Tibial nerve (tissue), 4 donors: Measurements from ENCODE around the gene CCDC85C. TPM values are rescaled to one million over a fixed set of nuclear protein-coding genes. Genes with fewer than 3 reads are reported as not detected.

Source experiments
- DNase-seq, 2 donors: peaks; one replicate each; pipeline ENCODE4 v3.0.0-alpha.2; 2019; ENCODE audit warnings: low spot score in 2 of 2
- H3K27ac ChIP-seq, 4 donors: fragments of 200-600 bp; sonication (generic) in 3 of 4; one replicate each; pipeline ENCODE4 v1.5.1; 2017 to 2019; ENCODE audit warnings: mild to moderate bottlenecking in 1 of 4
- H3K27me3 ChIP-seq, 2 donors: fragments of 200-600 bp; sonication (generic) in 1 of 2; one replicate each; pipeline versions ENCODE4 v1.5.1 to v1.6.0; 2017 to 2019
- H3K36me3 ChIP-seq, 3 donors: fragments of 200-600 bp; sonication (generic); one replicate each; pipeline ENCODE4 v1.5.1; 2018 to 2019
- H3K4me1 ChIP-seq, 4 donors: fragments of 200-600 bp; sonication (generic) in 3 of 4; one replicate each; pipeline ENCODE4 v1.5.1; 2017 to 2019
- H3K4me3 ChIP-seq, 4 donors: fragments of 200-600 bp; sonication (generic) in 3 of 4; one replicate each; pipeline ENCODE4 v1.5.1; 2017 to 2019; ENCODE audit warnings: mild to moderate bottlenecking in 1 of 4, moderate library complexity in 1 of 4
- H3K9me3 ChIP-seq, 4 donors: fragments of 200-600 bp; sonication (generic) in 3 of 4; one replicate each; pipeline ENCODE4 v1.5.1; 2017 to 2019
- CTCF ChIP-seq, 5 experiments: fragments of 200-600 bp in 3 of 5; fragments of 450-650 bp in 2 of 5; sonication (generic) in 3 of 5; IDR thresholded peaks; one replicate each; pipeline ENCODE4 v1.5.1; 2016 to 2019; ENCODE audit warnings: antibody characterized with exemption in 5 of 5, mild to moderate bottlenecking in 3 of 5, moderate library complexity in 2 of 5
- EP300 ChIP-seq, 2 donors: sonication (generic); formaldehyde crosslinking; IDR thresholded peaks; one replicate each; pipeline ENCODE4 v1.6.1; 2017; ENCODE audit warnings: antibody characterized with exemption in 2 of 2, mild to moderate bottlenecking in 1 of 2
- POLR2A ChIP-seq, 2 donors: fragments of 450-650 bp; IDR thresholded peaks; one replicate each; pipeline ENCODE4 v1.6.1; 2017; ENCODE audit warnings: antibody characterized with exemption in 2 of 2, mild to moderate bottlenecking in 2 of 2, moderate library complexity in 2 of 2
- WGBS, 2 donors: methylation state at CpG; one replicate each; pipeline ENCODE4 v1.1.5; 2018; 5-methylcytosine and 5-hydroxymethylcytosine counted together
- total RNA-seq, 4 donors: library from RNA; depleted of rRNA; stranded (reverse); fragments of >200 nt; gene quantifications; one replicate each; pipeline ENCODE4 v1.1.0, GENCODE V29; 2016

CCDC85C gene
- total RNA-seq, 4 donors from 2014 or later = 0.60 to 4.6 (median 1.8) TPM

DNA sequence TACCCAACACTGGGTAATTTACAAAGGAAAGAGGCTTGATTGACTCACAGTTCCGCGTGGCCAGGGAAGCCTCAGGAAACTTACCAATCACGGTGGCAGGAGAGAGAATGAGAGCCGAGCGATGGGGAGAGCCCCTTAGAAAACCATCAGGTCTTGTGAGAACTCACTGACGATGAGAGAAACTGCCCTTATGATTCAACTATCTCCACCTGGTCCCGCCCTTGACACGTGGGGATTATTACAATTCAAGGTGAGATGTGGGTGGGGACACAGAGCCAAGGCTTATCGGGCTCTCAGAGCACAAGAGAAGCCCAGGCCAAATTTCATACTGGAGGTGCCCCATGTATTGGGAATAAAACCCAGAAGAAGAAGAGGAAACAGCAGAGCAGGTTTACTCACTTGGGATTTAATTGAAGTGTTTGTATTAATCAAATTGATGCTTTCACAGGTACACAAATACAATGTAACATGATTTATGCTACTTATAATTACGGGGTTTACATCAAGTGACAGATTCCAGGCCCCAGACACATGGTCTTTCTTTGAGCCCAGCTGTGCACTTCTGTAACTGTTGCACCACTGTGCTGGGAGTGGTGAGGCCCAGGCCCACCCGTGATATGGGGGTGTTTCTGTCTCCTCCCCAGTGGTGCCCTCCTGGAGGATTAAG lies 8.2 kb upstream of the CCDC85C start:
- TF ChIP-seq POLR2A (IDR thresholded peaks at IDR 0.05) = no peak
- no peak for TF ChIP-seq EP300 (IDR thresholded peaks at IDR 0.05)
- TF ChIP-seq CTCF (IDR thresholded peaks at IDR 0.05) = no peak
- DNase-seq = no peak

GRCh38 chr14:99611646-99612045 lies 7.6 kb upstream of the CCDC85C start:
- no peak for DNase-seq
- no peak for TF ChIP-seq CTCF (IDR thresholded peaks at IDR 0.05)
- H3K9me3 ChIP-seq = no peaks in the 10 kb centered on the region
- H3K27me3 ChIP-seq = peaks cover 0 to 8% of the 10 kb centered on the region in 2 donors
- H3K27ac ChIP-seq = no peak overlapping the region
- 95 to 100% methylated on average over 4 of the region's 4 CpGs for WGBS, 2 donors
- peaks cover 0 to 10% (median 5%) of the 10 kb centered on the region in 4 donors for H3K4me1 ChIP-seq
- H3K36me3 ChIP-seq = no peaks in the 10 kb centered on the region
- H3K4me3 ChIP-seq = no peak overlapping the region

More for the DNA sequence above, 8.2 kb upstream of the CCDC85C start:
- peaks cover 0 to 8% of the 10 kb centered on the region in 2 donors for H3K27me3 ChIP-seq
- peaks cover 0 to 10% (median 5%) of the 10 kb centered on the region in 4 donors for H3K4me1 ChIP-seq
- WGBS, 2 donors = 82 to 86% methylated on average over 11 of the region's 11 CpGs
- no peak overlapping the region for H3K4me3 ChIP-seq
- no peaks in the 10 kb centered on the region for H3K9me3 ChIP-seq
- H3K36me3 ChIP-seq = no peaks in the 10 kb centered on the region
- no peak overlapping the region for H3K27ac ChIP-seq

GRCh38 chr14:99609245-99610170 lies 5.5 kb upstream of the CCDC85C start:
- TF ChIP-seq POLR2A (IDR thresholded peaks at IDR 0.05) = no peak
- no peak for TF ChIP-seq EP300 (IDR thresholded peaks at IDR 0.05)
- peak in 3 of 5 experiments; percentile 10 to 30 (median 12) for TF ChIP-seq CTCF (IDR thresholded peaks at IDR 0.05)
- 63 to 69% methylated on average over 7 to 10 of the region's 10 CpGs for WGBS, 2 donors
- no peak for DNase-seq
- Histone ChIP-seq H3K9me3 (no peaks in the 10 kb centered on the region), H3K27me3 (peaks cover 0 to 5% of the 10 kb centered on the region in 2 donors), H3K27ac (no peak overlapping the region), H3K36me3 (no peaks in the 10 kb centered on the region), H3K4me1 (peaks cover 0 to 10% (median 0%) of the 10 kb centered on the region in 4 donors), H3K4me3 (no peak overlapping the region)

- Histone ChIP-seq H3K27me3 (peaks cover 0 to under 1% of the 10 kb centered on the region in 2 donors), H3K4me3 (no peak overlapping the region), H3K36me3 (no peaks in the 10 kb centered on the region), H3K4me1 (peaks cover 0 to 11% (median under 1%) of the 10 kb centered on the region in 4 donors), H3K9me3 (no peaks in the 10 kb centered on the region), H3K27ac (no peak overlapping the region)
- TF ChIP-seq CTCF (IDR thresholded peaks at IDR 0.05) (no peak), POLR2A (IDR thresholded peaks at IDR 0.05) (no peak)
- 86 to 100% methylated on average over 2 of the region's 2 CpGs for WGBS, 2 donors
- DNase-seq = no peak
Observed at GRCh38 chr14:99608591-99608990, 4.6 kb upstream of the CCDC85C start.

DNA sequence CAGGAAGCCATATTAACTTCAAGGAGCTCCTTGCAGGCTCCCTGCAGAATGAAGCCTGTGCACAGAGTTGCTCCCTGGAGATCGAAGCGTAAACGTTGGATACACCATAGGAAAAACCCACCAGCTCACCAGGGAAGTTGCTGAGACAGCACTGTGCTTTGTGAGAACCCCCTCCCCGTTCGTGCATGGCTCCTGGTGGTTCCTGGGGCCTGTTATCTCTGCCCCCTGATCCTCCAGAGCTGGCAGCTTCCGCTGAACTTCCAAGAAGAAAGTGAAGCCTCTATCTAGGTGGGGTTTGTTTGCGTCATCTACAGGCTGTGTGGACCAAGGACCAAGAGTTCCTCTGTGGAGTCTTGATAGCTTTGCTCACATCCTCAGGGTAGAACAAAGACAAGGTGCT lies 2.4 kb upstream of the CCDC85C start:
- no peak overlapping the region for H3K4me3 ChIP-seq
- no peaks in the 10 kb centered on the region for H3K9me3 ChIP-seq
- no peak overlapping the region for H3K27ac ChIP-seq
- peaks cover 0 to 31% (median 7%) of the 10 kb centered on the region in 4 donors for H3K4me1 ChIP-seq
- no peak for DNase-seq
- WGBS, 2 donors = 78 to 88% methylated on average over 4 to 6 of the region's 7 CpGs
- no peak for TF ChIP-seq POLR2A (IDR thresholded peaks at IDR 0.05)
- TF ChIP-seq EP300 (IDR thresholded peaks at IDR 0.05) = no peak
- TF ChIP-seq CTCF (IDR thresholded peaks at IDR 0.05) = no peak
- H3K36me3 ChIP-seq = no peaks in the 10 kb centered on the region
- no peaks in the 10 kb centered on the region for H3K27me3 ChIP-seq
